SU-DHL-6 (cell line): ENCODE measurements around the gene LRP1B.

ENCODE experiments used
- H2AFZ ChIP-seq: fragments of 200-600 bp; sonication (generic); 2 replicates; pipeline ENCODE4 v1.6.1; 2014; ENCODE audit warnings: low read depth, mild to moderate bottlenecking, moderate library complexity, mixed read lengths, antibody characterized with exemption, low read length; ENCODE audit not compliant: severe bottlenecking
- H3F3A ChIP-seq: fragments of 200-600 bp; shearing (Covaris generic); 2 replicates; pipeline ENCODE4 v1.6.0; 2016; ENCODE audit warnings: antibody characterized with exemption, mild to moderate bottlenecking; ENCODE audit not compliant: insufficient read depth
- H3K27ac ChIP-seq: fragments of 200-600 bp; sonication (generic); 2 replicates; pipeline ENCODE4 v1.5.1; 2016; ENCODE audit warnings: low read depth, mild to moderate bottlenecking, low read length, moderate library complexity, mixed read lengths
- H3K27me3 ChIP-seq: fragments of 200-600 bp; sonication (generic), shearing (Covaris generic); 2 replicates; pipeline ENCODE4 v1.6.0; 2014; ENCODE audit warnings: mild to moderate bottlenecking, low read length
- H3K36me3 ChIP-seq: fragments of 200-600 bp; sonication (generic); 2 replicates; pipeline ENCODE4 v1.6.1; 2014; ENCODE audit warnings: mild to moderate bottlenecking, low read length, mixed read lengths
- H3K4me2 ChIP-seq: fragments of 300-600, 200-600 bp; shearing (Covaris generic), sonication (generic); 2 replicates; pipeline ENCODE4 v1.6.0; 2014; ENCODE audit warnings: low read length, low read depth, mild to moderate bottlenecking; ENCODE audit not compliant: poor library complexity, severe bottlenecking
- H3K4me3 ChIP-seq: fragments of 200-600 bp; sonication (generic); 2 replicates; pipeline ENCODE4 v1.5.1; 2014; ENCODE audit warnings: antibody characterized with exemption, low read length, mild to moderate bottlenecking, mixed read lengths; ENCODE audit not compliant: insufficient read depth, poor library complexity, severe bottlenecking
- H3K79me2 ChIP-seq: fragments of 200-600 bp; sonication (generic); 2 replicates; pipeline ENCODE4 v1.6.1; 2014; ENCODE audit warnings: mild to moderate bottlenecking, low read length, moderate library complexity; ENCODE audit not compliant: insufficient read depth
- H3K9ac ChIP-seq: fragments of 200-600 bp; sonication (generic); 2 replicates; pipeline ENCODE4 v1.7.0; 2014; ENCODE audit warnings: mild to moderate bottlenecking, low read length
- H3K9me2 ChIP-seq: fragments of 200-600 bp; sonication (generic); replicated peaks from 2 replicates; pipeline ENCODE4 v1.6.1; 2014; ENCODE audit warnings: low read length; ENCODE audit not compliant: insufficient read depth
- H3K9me3 ChIP-seq: fragments of 200-600 bp; sonication (generic); 2 replicates; pipeline ENCODE4 v1.6.1; 2014; ENCODE audit warnings: low read length, mixed read lengths; ENCODE audit not compliant: insufficient read depth
- H4K20me1 ChIP-seq: fragments of 200-600 bp; sonication (generic); 2 replicates; pipeline ENCODE4 v1.6.1; 2014; ENCODE audit warnings: low read depth, mild to moderate bottlenecking, antibody characterized with exemption, low read length, moderate library complexity, mixed read lengths
- CTCF ChIP-seq: fragments of 200-600 bp; sonication (generic); IDR thresholded peaks from one replicate; pipeline ENCODE4 v1.5.1; 2017; ENCODE audit warnings: antibody characterized with exemption, mild to moderate bottlenecking, low read length, moderate library complexity; ENCODE audit not compliant: insufficient read depth, poor library complexity, severe bottlenecking
- EZH2phosphoT487 ChIP-seq: fragments of 200-600 bp; sonication (generic), shearing (Covaris generic); conservative IDR thresholded peaks from 2 replicates; pipeline ENCODE4 v1.6.1; 2018; ENCODE audit warnings: mild to moderate bottlenecking, antibody characterized with exemption, low read length, moderate library complexity, mixed read lengths

LRP1B gene

DNA sequence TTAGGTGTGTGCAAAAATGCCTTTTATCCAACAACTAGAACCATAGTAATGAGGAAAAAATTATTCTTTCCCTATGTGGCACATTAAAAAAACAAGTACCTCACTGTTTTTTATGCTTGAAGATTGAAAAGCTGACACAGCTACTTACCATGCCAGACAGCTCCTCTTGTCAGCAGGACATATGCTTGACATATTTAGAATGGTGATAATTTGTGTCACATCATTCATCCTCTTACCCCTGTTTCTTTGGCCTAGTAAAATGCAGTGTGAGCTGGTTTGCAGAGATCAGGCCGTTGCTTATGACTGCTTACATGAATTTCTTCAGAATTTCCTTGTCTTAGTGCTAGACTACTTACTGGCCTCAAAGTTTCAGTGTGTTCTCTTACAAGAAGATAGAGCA is 869.9 kb downstream of the LRP1B start:
- H3K27ac ChIP-seq, result no peak overlapping the region
- no peaks in the 10 kb centered on the region for H3F3A ChIP-seq
- no peaks in the 10 kb centered on the region for H3K36me3 ChIP-seq
- no peak overlapping the region for H3K4me2 ChIP-seq
- no peaks in the 10 kb centered on the region for H3K9me2 ChIP-seq
- no peaks in the 10 kb centered on the region for H3K79me2 ChIP-seq
- no peak for TF ChIP-seq EZH2phosphoT487
- TF ChIP-seq CTCF, result no peak
- H4K20me1 ChIP-seq, result no peaks in the 10 kb centered on the region
- no peak overlapping the region for H3K4me3 ChIP-seq
- H3K9ac ChIP-seq, result no peak overlapping the region
- no peaks in the 10 kb centered on the region for H3K9me3 ChIP-seq
- H3K27me3 ChIP-seq, result no peaks in the 10 kb centered on the region
- H2AFZ ChIP-seq, result no peak overlapping the region

GRCh38 chr2:141259683-141260082 is 871.1 kb downstream of the LRP1B start:
- Histone ChIP-seq H3K36me3 (no peaks in the 10 kb centered on the region), H3K4me3 (no peak overlapping the region), H3K9me3 (no peaks in the 10 kb centered on the region), H3K9ac (no peak overlapping the region), H3K27me3 (no peaks in the 10 kb centered on the region), H3F3A (no peaks in the 10 kb centered on the region), H4K20me1 (no peaks in the 10 kb centered on the region), H3K4me2 (no peak overlapping the region), H3K79me2 (no peaks in the 10 kb centered on the region), H3K9me2 (no peaks in the 10 kb centered on the region), H3K27ac (no peak overlapping the region), H2AFZ (no peak overlapping the region)
- no peak for TF ChIP-seq EZH2phosphoT487
- TF ChIP-seq CTCF, result no peak

DNA sequence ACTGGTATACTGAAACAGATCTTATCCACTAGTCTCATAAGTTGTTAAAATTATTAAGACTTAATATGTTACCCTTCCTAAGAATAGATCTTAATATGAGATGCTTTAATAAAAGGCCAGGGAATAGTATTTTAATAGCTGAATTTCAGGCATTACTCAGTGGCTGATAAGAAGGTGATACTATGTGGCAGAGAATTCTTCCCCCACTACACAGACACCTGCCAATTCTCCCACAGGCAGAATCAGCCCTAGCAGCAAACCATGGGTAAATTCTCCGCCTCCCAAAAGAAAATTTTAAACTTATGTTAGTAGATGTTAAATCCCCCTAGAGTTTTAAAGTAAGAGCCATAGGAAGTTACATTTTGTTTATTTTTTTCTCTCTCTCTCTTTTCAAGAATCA is 888.8 kb downstream of the LRP1B start:
- no peaks in the 10 kb centered on the region for H4K20me1 ChIP-seq
- H3F3A ChIP-seq, result no peaks in the 10 kb centered on the region
- no peaks in the 10 kb centered on the region for H3K9me2 ChIP-seq
- H3K27me3 ChIP-seq, result no peaks in the 10 kb centered on the region
- H3K9me3 ChIP-seq, result no peaks in the 10 kb centered on the region
- no peaks in the 10 kb centered on the region for H3K36me3 ChIP-seq
- H3K9ac ChIP-seq, result no peak overlapping the region
- H2AFZ ChIP-seq, result no peak overlapping the region
- no peak overlapping the region for H3K27ac ChIP-seq
- no peak overlapping the region for H3K4me3 ChIP-seq
- no peak for TF ChIP-seq CTCF
- no peak for TF ChIP-seq EZH2phosphoT487
- H3K4me2 ChIP-seq, result no peak overlapping the region
- no peaks in the 10 kb centered on the region for H3K79me2 ChIP-seq

GRCh38 chr2:141226560-141226959 is 904.3 kb downstream of the LRP1B start:
- Histone ChIP-seq H3K4me3 (no peak overlapping the region), H3K36me3 (no peaks in the 10 kb centered on the region)

More at GRCh38 chr2:141226560-141226959, 904.3 kb downstream of the LRP1B start:
- no peaks in the 10 kb centered on the region for H3K9me2 ChIP-seq
- TF ChIP-seq CTCF (no peak), EZH2phosphoT487 (no peak)
- H3K27ac ChIP-seq, result no peak overlapping the region
- no peak overlapping the region for H3K9ac ChIP-seq
- no peaks in the 10 kb centered on the region for H3K27me3 ChIP-seq
- no peaks in the 10 kb centered on the region for H3K79me2 ChIP-seq
- H3F3A ChIP-seq, result no peaks in the 10 kb centered on the region
- H3K4me2 ChIP-seq, result no peak overlapping the region
- no peaks in the 10 kb centered on the region for H3K9me3 ChIP-seq
- H2AFZ ChIP-seq, result no peak overlapping the region
- H4K20me1 ChIP-seq, result no peaks in the 10 kb centered on the region
